ENCODE data around the gene BCOR. TPM values are rescaled to one million over a fixed set of nuclear protein-coding genes. Genes with fewer than 3 reads are reported as not detected.

BCOR gene
- total RNA-seq, 1 experiment from 2014 or later = 0.68 TPM

- intact Hi-C loops (cut with micrococcal nuclease; ENCODE audit: unreplicated experiment) = no loop called here
- CTCF ChIA-PET = no interaction called here
These were observed 45.2 kb upstream of the BCOR start for GRCh38 chrX:40143001-40143400.

GRCh38 chrX:40142417-40142816 is 44.7 kb upstream of the BCOR start:
- Histone ChIP-seq H3K4me2 (no peak overlapping the region), H4K20me1 (ENCODE audit: insufficient read depth) (no peaks in the 10 kb centered on the region), H3K27ac (no peak overlapping the region), H3K9me3 (ENCODE audit: insufficient read depth, low read depth) (no peaks in the 10 kb centered on the region), H3K4me3 (no peak overlapping the region), H2AFZ (no peak overlapping the region), H3K79me2 (ENCODE audit: low read depth) (no peaks in the 10 kb centered on the region), H3K4me1 (replicated peaks; ENCODE audit: insufficient read depth) (no peaks in the 10 kb centered on the region), H3K36me3 (ENCODE audit: low read depth) (no peaks in the 10 kb centered on the region), H3F3A (ENCODE audit: insufficient read depth, low read depth) (no peaks in the 10 kb centered on the region), H3K27me3 (ENCODE audit: insufficient read depth, low read depth) (no peaks in the 10 kb centered on the region), H3K9me2 (ENCODE audit: insufficient read depth) (no peaks in the 10 kb centered on the region)
- POLR2A ChIA-PET (ENCODE audit: unreplicated experiment) = no interaction called here
- intact Hi-C loops (cut with micrococcal nuclease; ENCODE audit: unreplicated experiment) = no loop called here
- no TSS peak for BruUV-seq (replicated peaks)
- CTCF ChIA-PET = no interaction called here
- DNase-seq = no peak
- TF ChIP-seq CTCF (conservative IDR thresholded peaks at IDR 0.05) (no peak), EZH2 (IDR thresholded peaks at IDR 0.05; ENCODE audit: low read depth) (no peak)

More at GRCh38 chrX:40143001-40143400, 45.2 kb upstream of the BCOR start:
- Histone ChIP-seq H3F3A (ENCODE audit: insufficient read depth, low read depth) (no peaks in the 10 kb centered on the region), H3K36me3 (ENCODE audit: low read depth) (no peaks in the 10 kb centered on the region), H3K79me2 (ENCODE audit: low read depth) (no peaks in the 10 kb centered on the region), H4K20me1 (ENCODE audit: insufficient read depth) (no peaks in the 10 kb centered on the region), H2AFZ (no peak overlapping the region), H3K4me1 (replicated peaks; ENCODE audit: insufficient read depth) (no peaks in the 10 kb centered on the region), H3K9me3 (ENCODE audit: insufficient read depth, low read depth) (no peaks in the 10 kb centered on the region), H3K27me3 (ENCODE audit: insufficient read depth, low read depth) (no peaks in the 10 kb centered on the region), H3K27ac (no peak overlapping the region), H3K4me3 (no peak overlapping the region), H3K4me2 (no peak overlapping the region), H3K9me2 (ENCODE audit: insufficient read depth) (no peaks in the 10 kb centered on the region)
- TF ChIP-seq CTCF (conservative IDR thresholded peaks at IDR 0.05) (no peak), EZH2 (IDR thresholded peaks at IDR 0.05; ENCODE audit: low read depth) (no peak)
- no peak for DNase-seq
- BruUV-seq (replicated peaks) = no TSS peak
- POLR2A ChIA-PET (ENCODE audit: unreplicated experiment) = no interaction called here

- intact Hi-C loops (cut with micrococcal nuclease; ENCODE audit: unreplicated experiment) = no loop called here
- Histone ChIP-seq H2AFZ (no peak overlapping the region), H3K27me3 (ENCODE audit: insufficient read depth, low read depth) (no peaks in the 10 kb centered on the region), H3K4me3 (no peak overlapping the region), H3K27ac (no peak overlapping the region), H3K36me3 (ENCODE audit: low read depth) (no peaks in the 10 kb centered on the region), H3K4me2 (no peak overlapping the region), H3K4me1 (replicated peaks; ENCODE audit: insufficient read depth) (no peaks in the 10 kb centered on the region), H3F3A (ENCODE audit: insufficient read depth, low read depth) (no peaks in the 10 kb centered on the region), H3K79me2 (ENCODE audit: low read depth) (no peaks in the 10 kb centered on the region), H3K9me3 (ENCODE audit: insufficient read depth, low read depth) (no peaks in the 10 kb centered on the region), H3K9me2 (ENCODE audit: insufficient read depth) (no peaks in the 10 kb centered on the region), H4K20me1 (ENCODE audit: insufficient read depth) (no peaks in the 10 kb centered on the region)
- TF ChIP-seq EZH2 (IDR thresholded peaks at IDR 0.05; ENCODE audit: low read depth) = no peak
- TF ChIP-seq CTCF (conservative IDR thresholded peaks at IDR 0.05) = no peak
- POLR2A ChIA-PET (ENCODE audit: unreplicated experiment) = no interaction called here
- CTCF ChIA-PET = no interaction called here
- no TSS peak for BruUV-seq (replicated peaks)
- DNase-seq = no peak
These were observed 43.1 kb upstream of the BCOR start for GRCh38 chrX:40140706-40141499.

Data from PC-9 (cell line).